B cell (primary cell): Measurements from ENCODE around the gene SMIM35. TPM values are rescaled to one million over a fixed set of nuclear protein-coding genes. Genes with fewer than 3 reads are reported as not detected.

Experiments
- ATAC-seq: fragments of 200-7000 bp; cut with Tn5 transposase; one replicate; pipeline ENCODE4 v1.10.0; 2021; ENCODE audit warnings: low read depth, mild to moderate bottlenecking, moderate number of reproducible peaks, moderate library complexity
- CTCF ChIA-PET: fragments of 350-600 bp; sonication (Branson Sonifier 250); formaldehyde crosslinking; loops from one replicate; lab custom pipeline; 2021; ENCODE audit warnings: antibody characterized with exemption, inconsistent platforms; lab: Charles Lee
- POLR2A ChIA-PET: fragments of 350-600 bp; sonication (Branson Sonifier 250); formaldehyde crosslinking; loops from one replicate; lab custom pipeline; 2021; ENCODE audit warnings: antibody characterized with exemption; lab: Charles Lee
- DNase-seq: peaks from one replicate; pipeline ENCODE4 v3.0.0; 2013
- H2AFZ ChIP-seq: 2 replicates; pipeline ENCODE4 v1.6.1; 2012; ENCODE audit warnings: mild to moderate bottlenecking, low read depth, low read length; ENCODE audit not compliant: insufficient read depth, poor library complexity, severe bottlenecking
- H3K27ac ChIP-seq, 2 donors: 1 replicate in 1 of 2; 2 replicates in 1 of 2; pipeline ENCODE4 v1.5.1; 2012 to 2013; ENCODE audit warnings: low read length in 2 of 2, mild to moderate bottlenecking in 2 of 2, moderate library complexity in 1 of 2
- H3K27me3 ChIP-seq, 4 experiments: fragments of 200-600 bp in 1 of 4; sonication (generic) in 1 of 4; replicated peaks in 1 of 4; 1 replicate in 2 of 4; 2 replicates in 2 of 4; pipeline versions ENCODE4 v1.6.1 to v1.7.0; 2013 to 2016; ENCODE audit warnings: low read length in 3 of 4, mild to moderate bottlenecking in 2 of 4, mixed read lengths in 1 of 4, moderate library complexity in 1 of 4; ENCODE audit not compliant: insufficient read depth in 4 of 4, control insufficient read depth in 3 of 4; ENCODE audit errors: control extremely low read depth in 1 of 4
- H3K36me3 ChIP-seq, 2 experiments: replicated peaks in 1 of 2; 1 replicate in 1 of 2; 2 replicates in 1 of 2; pipeline versions ENCODE4 v1.6.1 to v1.7.1; 2013; ENCODE audit warnings: low read length in 1 of 2; ENCODE audit not compliant: insufficient read depth in 2 of 2, control insufficient read depth in 1 of 2; ENCODE audit errors: control extremely low read depth in 1 of 2, extremely low read depth in 1 of 2
- H3K4me1 ChIP-seq, 2 donors: fragments of 200-600 bp in 1 of 2; sonication (generic) in 1 of 2; 1 replicate in 1 of 2; 2 replicates in 1 of 2; pipeline versions ENCODE4 v1.5.1 to v1.6.1; 2013 to 2017; ENCODE audit warnings: low read length in 2 of 2; ENCODE audit not compliant: control insufficient read depth in 2 of 2, insufficient read depth in 2 of 2
- H3K4me2 ChIP-seq: replicated peaks from 2 replicates; pipeline ENCODE3; 2012; ENCODE audit warnings: mild to moderate bottlenecking, low read depth, low read length; ENCODE audit not compliant: poor library complexity, severe bottlenecking
- H3K4me3 ChIP-seq, 5 experiments: fragments of 200-600 bp in 1 of 5; sonication (generic) in 1 of 5; 1 replicate in 3 of 5; 2 replicates in 2 of 5; pipeline versions ENCODE4 v1.5.1 to v1.7.0; 2011 to 2016; ENCODE audit warnings: low read length in 4 of 5, mild to moderate bottlenecking in 4 of 5, low read depth in 2 of 5, control low read depth in 1 of 5, moderate library complexity in 1 of 5; ENCODE audit not compliant: insufficient read depth in 1 of 5; ENCODE audit errors: control extremely low read depth in 1 of 5, extremely low read depth in 1 of 5
- H3K79me2 ChIP-seq: fragments of 200-600 bp; sonication (generic); one replicate; pipeline ENCODE4 v1.6.0; 2016; ENCODE audit warnings: low read length; ENCODE audit not compliant: control insufficient read depth, insufficient read depth
- H3K9ac ChIP-seq: fragments of 200-600 bp; sonication (generic); 2 replicates; pipeline ENCODE4 v1.6.1; 2017; ENCODE audit warnings: mild to moderate bottlenecking, low read length, moderate library complexity
- H3K9me3 ChIP-seq, 3 donors: one replicate each; pipeline versions ENCODE4 v1.6.1 to v1.7.1; 2013; ENCODE audit warnings: low read length in 2 of 3; ENCODE audit not compliant: control insufficient read depth in 2 of 3, insufficient read depth in 1 of 3; ENCODE audit errors: control extremely low read depth in 1 of 3
- H4K20me1 ChIP-seq: 2 replicates; pipeline ENCODE4 v1.6.0; 2012; ENCODE audit warnings: mild to moderate bottlenecking, low read length; ENCODE audit not compliant: insufficient read depth, control insufficient read depth, poor library complexity, severe bottlenecking
- H3K27ac Mint-ChIP-seq: one replicate; pipeline ENCODE4 v1.8.0; 2021; ENCODE audit warnings: mixed read lengths
- H3K27me3 Mint-ChIP-seq: one replicate; pipeline ENCODE4 v1.8.0; 2021; ENCODE audit warnings: mixed read lengths
- H3K4me1 Mint-ChIP-seq: one replicate; pipeline ENCODE4 v1.8.0; 2021; ENCODE audit warnings: mixed read lengths
- H3K4me3 Mint-ChIP-seq: one replicate; pipeline ENCODE4 v1.8.0; 2021; ENCODE audit warnings: mixed read lengths
- H3K9me3 Mint-ChIP-seq: one replicate; pipeline ENCODE4 v1.8.0; 2022; ENCODE audit warnings: mixed read lengths; ENCODE audit not compliant: insufficient read depth
- CTCF ChIP-seq: fragments of 200-600 bp; IDR thresholded peaks from one replicate; pipeline ENCODE4 v1.8.0; 2022; ENCODE audit warnings: antibody characterized with exemption, mild to moderate bottlenecking
- EZH2 ChIP-seq: IDR thresholded peaks from 2 replicates; pipeline ENCODE4 v1.6.1; 2012; ENCODE audit warnings: borderline replicate concordance, low read depth, mild to moderate bottlenecking, moderate library complexity, low read length; ENCODE audit not compliant: insufficient read depth, poor library complexity, severe bottlenecking
- WGBS: methylation state at CpG from one replicate; pipeline ENCODE4 v1.1.5; 2013; ENCODE audit warnings: missing lambda C conversion rate; ENCODE audit not compliant: insufficient coverage; 5-methylcytosine and 5-hydroxymethylcytosine counted together
- intact Hi-C: fragments of 100-400 bp; cut with micrococcal nuclease; formaldehyde crosslinking; loops from one replicate; pipeline ENCODE4 v1.10.0; 2022
- polyA plus RNA-seq: library from polyadenylated mRNA; depleted of rRNA; stranded (reverse); fragments of >200 nt; gene quantifications from 2 replicates; pipeline ENCODE4 v1.2.3, GENCODE V29; 2012
- total RNA-seq, 2 donors: library from RNA; stranded (reverse); fragments of 120-200 nt in 1 of 2; gene quantifications; 1 replicate in 1 of 2; 2 replicates in 1 of 2; pipeline versions ENCODE4 v1.2.3 to v1.2.4, GENCODE V29; 2013 to 2022

The SMIM35 gene
- total and polyA plus RNA-seq, 2 donors (not counting 1 experiment from before 2014, with no cell fraction given) = 1.3 to 4.5 TPM

GRCh38 chr11:118067006-118067405, 19.8 kb downstream of the SMIM35 start:
- Histone ChIP-seq H3K27ac (no peak overlapping the region), H3K79me2 (no peaks in the 10 kb centered on the region), H3K27me3 (peaks cover 0 to 3% (median 1%) of the 10 kb centered on the region in 4 experiments), H3K36me3 (no peaks in the 10 kb centered on the region), H3K4me2 (no peak overlapping the region), H4K20me1 (no peaks in the 10 kb centered on the region), H3K9ac (no peak overlapping the region), H3K4me3 (no peak overlapping the region), H3K4me1 (no peaks in the 10 kb centered on the region), H2AFZ (no peak overlapping the region), H3K9me3 (no peaks in the 10 kb centered on the region)
- no peak for DNase-seq
- Mint-ChIP-seq H3K27ac (no peak overlapping the region), H3K9me3 (no peaks in the 10 kb centered on the region), H3K4me3 (no peak overlapping the region), H3K4me1 (no peaks in the 10 kb centered on the region), H3K27me3 (peaks cover 31% of the 10 kb centered on the region)
- 97% methylated on average over 7 of the region's 8 CpGs for WGBS
- intact Hi-C loops = no loop called here
- no peak for ATAC-seq
- TF ChIP-seq CTCF = no peak
- no peak for TF ChIP-seq EZH2
- ChIA-PET POLR2A (no interaction called here), CTCF (no interaction called here)

GRCh38 chr11:118065384-118065783, 21.4 kb downstream of the SMIM35 start:
- 75% methylated on average over 3 of the region's 3 CpGs for WGBS
- no peak overlapping the region for H3K9ac ChIP-seq
- H4K20me1 ChIP-seq = no peaks in the 10 kb centered on the region
- H3K4me2 ChIP-seq = no peak overlapping the region
- no peak for TF ChIP-seq CTCF
- TF ChIP-seq EZH2 = no peak
- H3K4me3 ChIP-seq = no peak overlapping the region
- no peak overlapping the region for H3K4me3 Mint-ChIP-seq
- intact Hi-C loops = no loop called here
- no peak overlapping the region for H3K27ac ChIP-seq
- H3K27ac Mint-ChIP-seq = no peak overlapping the region
- ChIA-PET CTCF (interaction anchor here (1.1 kb wide), 1 partner anchor 12 kb away, joined by 5 read pairs; no protein-coding TSS in a partner anchor), POLR2A (no interaction called here)
- no peaks in the 10 kb centered on the region for H3K9me3 Mint-ChIP-seq
- no peaks in the 10 kb centered on the region for H3K4me1 ChIP-seq
- H3K9me3 ChIP-seq = no peaks in the 10 kb centered on the region
- peaks cover 0 to 3% (median 1%) of the 10 kb centered on the region in 4 experiments for H3K27me3 ChIP-seq
- peaks cover 28% of the 10 kb centered on the region for H3K27me3 Mint-ChIP-seq
- H3K36me3 ChIP-seq = no peaks in the 10 kb centered on the region
- no peaks in the 10 kb centered on the region for H3K4me1 Mint-ChIP-seq
- no peak overlapping the region for H2AFZ ChIP-seq
- no peak for ATAC-seq
- no peaks in the 10 kb centered on the region for H3K79me2 ChIP-seq
- no peak for DNase-seq
